Spleen (tissue), 11 donors: ENCODE measurements around the gene CDR2L. TPM values are rescaled to one million over a fixed set of nuclear protein-coding genes. Genes with fewer than 3 reads are reported as not detected.

ENCODE experiments used
- DNase-seq: peaks from one replicate; pipeline ENCODE4 v3.0.0-alpha.2; 2020
- H3K27ac ChIP-seq, 8 donors: fragments of 200-600 bp; sonication (generic) in 7 of 8; 1 replicate in 4 of 8; 2 replicates in 4 of 8; pipeline versions ENCODE4 v1.5.0 to v1.8.0; 2016 to 2021; ENCODE audit warnings: inconsistent platforms in 4 of 8, mild to moderate bottlenecking in 4 of 8, moderate library complexity in 1 of 8
- H3K27me3 ChIP-seq, 7 donors: fragments of 200-600 bp; sonication (generic) in 6 of 7; replicated peaks in 1 of 7; 1 replicate in 4 of 7; 2 replicates in 3 of 7; pipeline versions ENCODE4 v1.5.0 to v1.8.0; 2016 to 2021; ENCODE audit warnings: inconsistent platforms in 3 of 7, mild to moderate bottlenecking in 1 of 7
- H3K36me3 ChIP-seq, 6 donors: fragments of 200-600 bp; sonication (generic) in 5 of 6; 1 replicate in 4 of 6; 2 replicates in 2 of 6; pipeline versions ENCODE4 v1.5.0 to v1.8.0; 2016 to 2021; ENCODE audit warnings: inconsistent platforms in 2 of 6
- H3K4me1 ChIP-seq, 6 donors: fragments of 200-600 bp; sonication (generic) in 5 of 6; 1 replicate in 3 of 6; 2 replicates in 3 of 6; pipeline versions ENCODE4 v1.5.0 to v1.8.0; 2016 to 2021; ENCODE audit warnings: inconsistent platforms in 3 of 6
- H3K4me3 ChIP-seq, 8 donors: fragments of 200-600 bp; sonication (generic) in 7 of 8; 1 replicate in 4 of 8; 2 replicates in 4 of 8; pipeline versions ENCODE4 v1.5.0 to v1.8.0; 2016 to 2021; ENCODE audit warnings: inconsistent platforms in 4 of 8, mild to moderate bottlenecking in 4 of 8, moderate library complexity in 2 of 8
- H3K9me3 ChIP-seq, 8 donors: fragments of 200-600 bp; sonication (generic) in 7 of 8; 1 replicate in 4 of 8; 2 replicates in 4 of 8; pipeline versions ENCODE4 v1.5.0 to v1.8.0; 2016 to 2021; ENCODE audit warnings: inconsistent platforms in 4 of 8
- POLR2A ChIP-seq, 3 donors: fragments of 450-650 bp; IDR thresholded peaks; one replicate each; pipeline ENCODE4 v1.5.1; 2017; ENCODE audit warnings: antibody characterized with exemption in 3 of 3, mild to moderate bottlenecking in 1 of 3
- POLR2AphosphoS5 ChIP-seq, 3 donors: sonication (generic); formaldehyde crosslinking; IDR thresholded peaks; one replicate each; pipeline ENCODE4 v1.5.1; 2017; ENCODE audit warnings: antibody characterized with exemption in 3 of 3
- WGBS, 5 donors: extraction: QIAGEN DNeasy Blood & Tissue Kit in 3 of 5; methylation state at CpG; one replicate each; pipeline versions ENCODE4 v1.1.5 to v1.1.7; 2013 to 2018; 5-methylcytosine and 5-hydroxymethylcytosine counted together
- intact Hi-C: fragments of 100-400 bp; cut with DNase I; formaldehyde crosslinking; loops from one replicate; pipeline ENCODE4 v1.15.0; 2023; ENCODE audit warnings: low total_unique reads
- polyA plus RNA-seq, 3 donors: library from polyadenylated mRNA; stranded (reverse); fragments of 200-250 nt; gene quantifications; one replicate each; pipeline ENCODE4 v1.2.1, GENCODE V29; 2013
- total RNA-seq, 7 donors: library from RNA; depleted of rRNA in 3 of 7; stranded (reverse); fragments of >200 nt in 3 of 7; fragmentation: NEBNext Ultra II Directional in 4 of 7; extraction: Animal tissue kit (Norgen Biotek cat#: 25700) in 4 of 7; gene quantifications; one replicate each; pipeline versions ENCODE4 v1.1.0 to v1.2.1, GENCODE V29; 2016 to 2021
- TF ChIP-seq, protein P1 (sequence below), 11 experiments: fragments of 200-600 bp in 7 of 11; fragments of 450-650 bp in 4 of 11; sonication (generic) in 4 of 11; IDR thresholded peaks in 8 of 11; conservative IDR thresholded peaks in 3 of 11; 1 replicate in 7 of 11; 2 replicates in 4 of 11; pipeline versions ENCODE4 v1.4.0 to v1.8.0; 2016 to 2021; ENCODE audit warnings: antibody characterized with exemption in 11 of 11, inconsistent platforms in 4 of 11, mild to moderate bottlenecking in 1 of 11
- donor health status: healthy with polysubstance abuse.
- donor health status: DM: no; HTN: no; CAD: no; lungs with moderate emphysema.
- donor health status: DM: no; HTN: no; CAD: no.
- donor health status: Bipolar disorder and iron deficiency.
- donor health status: healthy.
- donor health status: DM: no; HTN: no; CAD: no.
- donor health status: DM: yes; HTN: yes; CAD: no.

Gene CDR2L
- total and polyA plus RNA-seq, 10 donors, result 0.48 to 6.0 (median 1.9) TPM

DNA sequence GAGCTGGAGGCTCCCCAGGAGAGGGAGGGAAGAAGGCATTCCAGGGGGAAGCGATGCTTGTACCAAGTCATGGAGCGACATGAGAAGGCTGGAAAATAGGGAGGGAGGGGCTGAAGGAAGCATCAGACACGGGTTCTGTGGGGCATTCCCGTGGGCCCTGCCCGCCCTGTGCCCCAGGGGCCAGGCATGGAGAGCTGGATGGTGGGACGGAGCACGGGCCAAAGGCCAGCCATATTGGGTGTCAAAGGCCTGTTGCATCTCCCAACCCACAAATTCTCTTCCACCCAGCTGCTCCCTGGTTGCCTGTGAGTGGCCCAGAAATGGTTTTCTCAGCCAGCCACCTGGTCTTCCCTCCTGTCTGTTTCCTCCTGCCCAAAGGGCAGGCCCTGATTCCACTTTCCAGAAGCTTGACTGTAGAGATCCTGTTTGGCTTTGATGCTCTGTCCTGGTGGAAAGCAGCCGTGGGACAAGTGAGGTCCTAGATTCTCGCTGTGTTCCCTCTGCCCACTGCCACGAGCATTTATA is 3.2 kb downstream of the CDR2L start:
- no peak overlapping the region for H3K4me3 ChIP-seq
- intact Hi-C loops, result no loop called here
- no peaks in the 10 kb centered on the region for H3K36me3 ChIP-seq
- no peak for DNase-seq
- peaks cover 4 to 29% (median 19%) of the 10 kb centered on the region in 6 donors for H3K4me1 ChIP-seq
- peaks cover 0 to 24% (median 4%) of the 10 kb centered on the region in 7 donors for H3K27me3 ChIP-seq
- H3K9me3 ChIP-seq, result no peaks in the 10 kb centered on the region
- no peak for TF ChIP-seq POLR2AphosphoS5 (IDR thresholded peaks at IDR 0.05)
- no peak for TF ChIP-seq POLR2A (IDR thresholded peaks at IDR 0.05)
- TF ChIP-seq, protein P1, sequence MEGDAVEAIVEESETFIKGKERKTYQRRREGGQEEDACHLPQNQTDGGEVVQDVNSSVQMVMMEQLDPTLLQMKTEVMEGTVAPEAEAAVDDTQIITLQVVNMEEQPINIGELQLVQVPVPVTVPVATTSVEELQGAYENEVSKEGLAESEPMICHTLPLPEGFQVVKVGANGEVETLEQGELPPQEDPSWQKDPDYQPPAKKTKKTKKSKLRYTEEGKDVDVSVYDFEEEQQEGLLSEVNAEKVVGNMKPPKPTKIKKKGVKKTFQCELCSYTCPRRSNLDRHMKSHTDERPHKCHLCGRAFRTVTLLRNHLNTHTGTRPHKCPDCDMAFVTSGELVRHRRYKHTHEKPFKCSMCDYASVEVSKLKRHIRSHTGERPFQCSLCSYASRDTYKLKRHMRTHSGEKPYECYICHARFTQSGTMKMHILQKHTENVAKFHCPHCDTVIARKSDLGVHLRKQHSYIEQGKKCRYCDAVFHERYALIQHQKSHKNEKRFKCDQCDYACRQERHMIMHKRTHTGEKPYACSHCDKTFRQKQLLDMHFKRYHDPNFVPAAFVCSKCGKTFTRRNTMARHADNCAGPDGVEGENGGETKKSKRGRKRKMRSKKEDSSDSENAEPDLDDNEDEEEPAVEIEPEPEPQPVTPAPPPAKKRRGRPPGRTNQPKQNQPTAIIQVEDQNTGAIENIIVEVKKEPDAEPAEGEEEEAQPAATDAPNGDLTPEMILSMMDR (IDR thresholded peaks at IDR 0.05 in 8 of 11, conservative IDR thresholded peaks at IDR 0.05 in 3 of 11), result no peak
- 83 to 98% (median 95%) methylated on average over 10 of the region's 10 CpGs for WGBS, 5 donors
- no peak overlapping the region for H3K27ac ChIP-seq

DNA sequence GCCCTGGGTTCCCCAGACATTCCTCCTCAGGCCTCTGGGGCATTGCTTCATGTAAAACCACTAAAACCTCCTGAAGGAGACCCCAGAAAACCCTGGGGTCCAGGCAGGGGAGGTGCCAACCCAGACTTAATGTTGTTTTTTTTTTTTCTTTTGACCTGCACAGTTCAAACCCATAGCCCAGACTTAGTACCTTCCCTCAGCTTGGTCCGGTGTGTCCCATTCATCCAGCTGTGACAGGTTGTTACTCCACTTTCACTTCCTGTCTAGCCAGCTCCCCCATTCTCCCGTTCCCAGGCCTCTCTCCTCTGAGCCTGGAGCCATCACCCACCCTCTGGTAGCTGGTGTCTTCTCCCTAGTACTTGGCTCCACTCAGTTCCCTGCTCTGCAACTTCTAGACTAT is 4.8 kb downstream of the CDR2L start:
- TF ChIP-seq, protein P1 (IDR thresholded peaks at IDR 0.05 in 8 of 11, conservative IDR thresholded peaks at IDR 0.05 in 3 of 11), result no peak
- TF ChIP-seq POLR2A (IDR thresholded peaks at IDR 0.05), result no peak
- no peak for TF ChIP-seq POLR2AphosphoS5 (IDR thresholded peaks at IDR 0.05)
- Histone ChIP-seq H3K27me3 (peaks cover 0 to 17% (median 4%) of the 10 kb centered on the region in 7 donors), H3K4me3 (no peak overlapping the region), H3K4me1 (peaks cover 0 to 18% (median 11%) of the 10 kb centered on the region in 6 donors), H3K36me3 (no peaks in the 10 kb centered on the region), H3K27ac (no peak overlapping the region), H3K9me3 (no peaks in the 10 kb centered on the region)
- intact Hi-C loops, result no loop called here
- WGBS, 5 donors, result 28 to 61% (median 38%) methylated on average over 2 of the region's 2 CpGs
- no peak for DNase-seq

DNA sequence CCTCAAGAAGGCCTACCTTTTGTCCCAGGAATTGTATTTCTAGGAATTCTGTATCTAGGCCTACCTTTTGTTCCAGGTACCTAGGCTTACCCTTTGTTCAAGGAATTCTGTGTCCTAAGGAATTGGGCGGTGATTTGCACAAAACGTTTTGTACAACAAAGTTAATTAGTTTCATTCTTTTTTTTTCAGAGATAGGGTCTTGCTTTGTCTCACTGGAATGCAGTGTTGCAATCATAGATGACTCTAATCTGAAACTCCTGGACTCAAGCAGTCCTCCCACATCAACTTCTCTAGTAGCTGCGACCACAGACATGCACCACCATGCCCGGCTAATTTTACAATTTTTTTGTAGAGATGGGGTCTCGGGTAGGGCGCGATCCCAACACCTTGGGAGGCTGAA is 7.0 kb downstream of the CDR2L start:
- Histone ChIP-seq H3K9me3 (no peaks in the 10 kb centered on the region), H3K4me1 (no peaks in the 10 kb centered on the region), H3K27ac (no peak overlapping the region), H3K4me3 (no peak overlapping the region), H3K27me3 (no peaks in the 10 kb centered on the region), H3K36me3 (no peaks in the 10 kb centered on the region)
- intact Hi-C loops, result no loop called here
- WGBS, 5 donors, result 90 to 93% (median 90%) methylated on average over 7 of the region's 7 CpGs
- DNase-seq, result no peak
- TF ChIP-seq POLR2A (IDR thresholded peaks at IDR 0.05) (no peak), POLR2AphosphoS5 (IDR thresholded peaks at IDR 0.05) (no peak)
- TF ChIP-seq, protein P1 (IDR thresholded peaks at IDR 0.05 in 8 of 11, conservative IDR thresholded peaks at IDR 0.05 in 3 of 11), result no peak

DNA sequence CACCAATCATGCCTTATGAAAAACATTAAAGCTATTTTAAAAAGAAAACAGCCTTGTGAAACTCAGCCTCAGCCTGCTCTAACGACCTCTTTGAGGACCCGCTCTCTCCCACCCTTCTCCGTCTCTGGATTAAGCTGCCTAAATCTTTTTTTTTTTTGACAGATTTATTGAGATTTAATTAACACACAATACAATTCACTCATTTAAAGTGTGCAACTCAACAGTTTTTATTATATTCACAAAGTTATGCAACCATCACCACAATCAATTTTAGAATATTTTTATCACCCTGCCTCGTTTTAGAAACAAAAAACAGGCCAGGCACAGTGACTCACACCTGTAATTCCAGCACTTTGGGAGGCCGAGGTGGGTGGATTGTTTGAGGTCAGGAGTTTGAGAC is 8.4 kb downstream of the CDR2L start:
- WGBS, 5 donors, result 82 to 85% (median 83%) methylated on average over 5 of the region's 5 CpGs
- intact Hi-C loops, result no loop called here
- H3K27ac ChIP-seq, result no peak overlapping the region
- H3K4me1 ChIP-seq, result no peaks in the 10 kb centered on the region
- H3K36me3 ChIP-seq, result no peaks in the 10 kb centered on the region
- no peaks in the 10 kb centered on the region for H3K9me3 ChIP-seq
- DNase-seq, result no peak
- H3K4me3 ChIP-seq, result no peak overlapping the region
- no peak for TF ChIP-seq POLR2AphosphoS5 (IDR thresholded peaks at IDR 0.05)
- no peak for TF ChIP-seq POLR2A (IDR thresholded peaks at IDR 0.05)
- TF ChIP-seq, protein P1 (IDR thresholded peaks at IDR 0.05 in 8 of 11, conservative IDR thresholded peaks at IDR 0.05 in 3 of 11), result no peak
- no peaks in the 10 kb centered on the region for H3K27me3 ChIP-seq
